Measurements from ENCODE around the gene ASXL2.
A peak's percentile ranks its signal among the peaks of the same experiment; 100 is the strongest.

ASXL2 gene

DNA sequence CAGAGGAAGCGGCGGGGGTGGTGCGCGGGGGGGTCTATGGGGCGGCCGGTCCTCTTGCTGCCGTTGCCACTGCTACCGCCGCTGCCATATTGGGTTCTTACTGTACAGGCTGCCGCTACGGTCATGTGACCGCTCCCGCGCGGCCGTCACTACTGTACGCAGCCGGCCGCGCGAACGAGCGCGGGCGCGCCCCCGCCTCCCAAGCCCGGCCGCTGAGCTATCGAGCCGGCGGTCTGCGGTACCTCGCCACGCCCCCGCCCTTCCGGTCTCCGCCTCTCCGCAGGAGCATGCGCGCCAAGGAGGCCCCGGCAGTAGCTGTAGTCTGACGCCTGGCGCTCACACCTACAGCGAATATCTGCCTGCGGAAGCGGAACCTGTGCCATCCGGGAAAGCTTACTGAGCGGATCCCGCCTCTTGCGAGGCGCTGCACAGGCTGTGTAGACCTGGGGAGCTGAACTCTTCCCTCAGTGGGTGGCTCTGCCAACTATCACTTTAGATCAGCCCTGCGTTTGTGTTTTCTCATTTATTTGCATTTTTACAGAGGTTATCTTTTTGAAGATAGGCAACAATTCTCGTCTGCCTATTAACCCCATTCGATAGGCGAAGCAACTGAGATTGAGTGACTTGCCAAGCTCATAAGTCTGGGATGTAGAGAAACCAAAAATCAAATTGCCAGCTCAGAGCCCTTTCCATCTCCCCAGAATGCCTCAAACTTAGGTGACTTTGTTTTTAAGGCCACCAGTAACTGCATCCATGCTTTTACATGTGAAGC, at the start of gene ASXL2:
Gene ASXL2 (minus strand): TSS at position 127 of the 772 bp plus-strand sequence. CDS start 265 bp downstream, outside the sequence.
- Histone ChIP-seq H3K9ac (ENCODE audit: low read depth, low read length, poor library complexity, severe bottlenecking) (peak within 1 kb of the TSS; percentile 89), H3K4me1 (ENCODE audit: insufficient read depth, low read length, poor library complexity, severe bottlenecking) (peaks cover 49% of the 10 kb centered on the region), H3K4me2 (ENCODE audit: low read depth, low read length, poor library complexity, severe bottlenecking) (peak within 1 kb of the TSS; percentile 93), H3K9me3 (ENCODE audit: insufficient read depth, low read depth, low read length) (no peaks in the 10 kb centered on the region), H3K79me2 (ENCODE audit: insufficient read depth, low read length) (peaks cover 47% of the 10 kb centered on the region), H3F3A (ENCODE audit: low read depth) (no peaks in the 10 kb centered on the region), H3K4me3 (ENCODE audit: low read length, poor library complexity, severe bottlenecking) (peak within 1 kb of the TSS; percentile 87), H2AFZ (ENCODE audit: low read length) (peak within 1 kb of the TSS; percentile 90), H4K20me1 (ENCODE audit: insufficient read depth, low read length, poor library complexity, severe bottlenecking) (peaks cover 27% of the 10 kb centered on the region), H3K9me2 (replicated peaks; ENCODE audit: low read depth, low read length) (no peaks in the 10 kb centered on the region), H3K36me3 (ENCODE audit: insufficient read depth, low read length) (no peaks in the 10 kb centered on the region; the same call in 1 of the 2 replicates), H3K27me3 (ENCODE audit: insufficient read depth, low read length, poor library complexity, severe bottlenecking) (peaks cover 6% of the 10 kb centered on the region)
- TF ChIP-seq, protein P1, sequence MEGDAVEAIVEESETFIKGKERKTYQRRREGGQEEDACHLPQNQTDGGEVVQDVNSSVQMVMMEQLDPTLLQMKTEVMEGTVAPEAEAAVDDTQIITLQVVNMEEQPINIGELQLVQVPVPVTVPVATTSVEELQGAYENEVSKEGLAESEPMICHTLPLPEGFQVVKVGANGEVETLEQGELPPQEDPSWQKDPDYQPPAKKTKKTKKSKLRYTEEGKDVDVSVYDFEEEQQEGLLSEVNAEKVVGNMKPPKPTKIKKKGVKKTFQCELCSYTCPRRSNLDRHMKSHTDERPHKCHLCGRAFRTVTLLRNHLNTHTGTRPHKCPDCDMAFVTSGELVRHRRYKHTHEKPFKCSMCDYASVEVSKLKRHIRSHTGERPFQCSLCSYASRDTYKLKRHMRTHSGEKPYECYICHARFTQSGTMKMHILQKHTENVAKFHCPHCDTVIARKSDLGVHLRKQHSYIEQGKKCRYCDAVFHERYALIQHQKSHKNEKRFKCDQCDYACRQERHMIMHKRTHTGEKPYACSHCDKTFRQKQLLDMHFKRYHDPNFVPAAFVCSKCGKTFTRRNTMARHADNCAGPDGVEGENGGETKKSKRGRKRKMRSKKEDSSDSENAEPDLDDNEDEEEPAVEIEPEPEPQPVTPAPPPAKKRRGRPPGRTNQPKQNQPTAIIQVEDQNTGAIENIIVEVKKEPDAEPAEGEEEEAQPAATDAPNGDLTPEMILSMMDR (conservative IDR thresholded peaks at IDR 0.05; ENCODE audit: low read length) = no peak
- TF ChIP-seq EZH2phosphoT487 (IDR thresholded peaks at IDR 0.05; ENCODE audit: borderline replicate concordance) = no peak

DNA sequence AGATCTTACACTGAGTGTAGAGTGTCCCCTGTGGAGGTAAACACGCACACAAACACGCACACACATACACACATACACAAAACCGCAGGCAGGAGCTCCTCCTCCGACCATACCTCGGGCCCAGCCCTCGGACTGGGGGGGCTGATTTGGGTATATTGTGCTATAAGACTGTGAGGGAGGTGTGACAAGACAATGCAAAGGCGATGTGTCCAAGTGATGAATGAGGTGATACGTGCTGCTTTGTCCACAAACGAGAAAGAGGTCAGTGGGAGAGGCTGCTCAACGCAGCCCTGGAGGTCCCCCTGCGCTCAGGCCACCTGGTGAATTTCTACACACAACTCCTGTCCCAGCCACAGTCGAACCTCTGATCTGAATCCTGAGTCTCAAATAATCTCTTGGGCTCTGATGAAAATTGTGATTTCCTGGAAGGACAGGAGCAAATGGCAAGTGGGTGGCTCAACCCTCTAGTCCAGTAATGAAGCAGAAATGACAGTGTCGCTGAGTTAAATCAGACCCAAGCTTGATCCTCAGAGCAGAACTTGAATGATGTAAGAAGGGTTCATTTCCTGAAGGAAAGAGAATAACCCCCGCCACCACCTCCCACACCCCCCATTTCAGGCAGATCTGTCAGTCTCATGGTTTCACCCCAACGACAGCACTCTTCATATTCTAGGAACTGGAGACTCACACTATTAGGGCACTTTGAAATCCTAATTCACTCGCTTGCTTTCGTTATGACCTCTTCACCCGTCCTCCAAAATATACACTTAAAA, 48.9 kb upstream of the ASXL2 start:
- no peaks in the 10 kb centered on the region for H3K27me3 ChIP-seq (ENCODE audit: insufficient read depth, low read length, poor library complexity, severe bottlenecking)

DNA sequence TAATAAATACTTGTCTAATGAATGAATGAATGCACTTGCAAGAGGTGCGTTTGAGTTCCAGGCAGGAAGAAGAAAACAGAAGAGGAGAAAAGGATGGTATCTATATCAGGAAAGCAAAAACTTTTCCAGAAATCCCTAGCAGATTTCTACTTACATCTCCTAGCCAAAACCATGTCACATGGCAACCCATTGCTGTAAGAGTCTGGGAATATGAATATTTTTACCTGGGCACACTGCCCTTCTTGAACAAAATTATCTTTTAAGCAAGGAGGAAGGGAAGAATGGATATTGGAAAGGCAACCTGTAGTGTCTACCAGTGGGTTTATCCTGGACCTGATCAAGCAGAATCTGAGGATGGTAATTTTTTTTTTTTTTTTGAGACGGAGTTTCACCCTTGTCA, 44.2 kb upstream of the ASXL2 start:
- Histone ChIP-seq H3K9me3 (ENCODE audit: insufficient read depth, low read depth, low read length) (no peaks in the 10 kb centered on the region), H2AFZ (ENCODE audit: low read length) (no peak overlapping the region)
- no peak for TF ChIP-seq EZH2phosphoT487 (IDR thresholded peaks at IDR 0.05; ENCODE audit: borderline replicate concordance)
- TF ChIP-seq, protein P1 (conservative IDR thresholded peaks at IDR 0.05; ENCODE audit: low read length) = no peak

More for the DNA sequence above, 48.9 kb upstream of the ASXL2 start:
- H4K20me1 ChIP-seq (ENCODE audit: insufficient read depth, low read length, poor library complexity, severe bottlenecking) = no peaks in the 10 kb centered on the region
- H2AFZ ChIP-seq (ENCODE audit: low read length) = no peak overlapping the region
- H3K36me3 ChIP-seq (ENCODE audit: insufficient read depth, low read length) = peaks cover 4% of the 10 kb centered on the region; the same call in 1 of the 2 replicates
- H3K4me3 ChIP-seq (ENCODE audit: low read length, poor library complexity, severe bottlenecking) = no peak overlapping the region
- TF ChIP-seq EZH2phosphoT487 (IDR thresholded peaks at IDR 0.05; ENCODE audit: borderline replicate concordance) = no peak
- TF ChIP-seq, protein P1 (conservative IDR thresholded peaks at IDR 0.05; ENCODE audit: low read length) = no peak
- no peaks in the 10 kb centered on the region for H3F3A ChIP-seq (ENCODE audit: low read depth)
- H3K79me2 ChIP-seq (ENCODE audit: insufficient read depth, low read length) = no peaks in the 10 kb centered on the region
- H3K9me3 ChIP-seq (ENCODE audit: insufficient read depth, low read depth, low read length) = no peaks in the 10 kb centered on the region
- H3K4me2 ChIP-seq (ENCODE audit: low read depth, low read length, poor library complexity, severe bottlenecking) = no peak overlapping the region
- H3K9me2 ChIP-seq (replicated peaks; ENCODE audit: low read depth, low read length) = no peaks in the 10 kb centered on the region
- H3K4me1 ChIP-seq (ENCODE audit: insufficient read depth, low read length, poor library complexity, severe bottlenecking) = no peaks in the 10 kb centered on the region
- no peak overlapping the region for H3K9ac ChIP-seq (ENCODE audit: low read depth, low read length, poor library complexity, severe bottlenecking)

More for the DNA sequence above, 44.2 kb upstream of the ASXL2 start:
- H3K9ac ChIP-seq (ENCODE audit: low read depth, low read length, poor library complexity, severe bottlenecking) = no peak overlapping the region
- peaks cover 3% of the 10 kb centered on the region for H3K4me1 ChIP-seq (ENCODE audit: insufficient read depth, low read length, poor library complexity, severe bottlenecking)
- H3K79me2 ChIP-seq (ENCODE audit: insufficient read depth, low read length) = no peaks in the 10 kb centered on the region
- H3K4me2 ChIP-seq (ENCODE audit: low read depth, low read length, poor library complexity, severe bottlenecking) = no peak overlapping the region
- no peaks in the 10 kb centered on the region for H4K20me1 ChIP-seq (ENCODE audit: insufficient read depth, low read length, poor library complexity, severe bottlenecking)
- H3F3A ChIP-seq (ENCODE audit: low read depth) = no peaks in the 10 kb centered on the region
- no peaks in the 10 kb centered on the region for H3K27me3 ChIP-seq (ENCODE audit: insufficient read depth, low read length, poor library complexity, severe bottlenecking)
- H3K4me3 ChIP-seq (ENCODE audit: low read length, poor library complexity, severe bottlenecking) = no peak overlapping the region
- H3K9me2 ChIP-seq (replicated peaks; ENCODE audit: low read depth, low read length) = no peaks in the 10 kb centered on the region
- no peaks in the 10 kb centered on the region; the same call in 1 of the 2 replicates for H3K36me3 ChIP-seq (ENCODE audit: insufficient read depth, low read length)
